ENCODE measurements around the gene NOC4L. TPM values are rescaled to one million over a fixed set of nuclear protein-coding genes. Genes with fewer than 3 reads are reported as not detected.

NOC4L gene
- total RNA-seq, 1 experiment from 2014 or later = 29.8 TPM

DNA sequence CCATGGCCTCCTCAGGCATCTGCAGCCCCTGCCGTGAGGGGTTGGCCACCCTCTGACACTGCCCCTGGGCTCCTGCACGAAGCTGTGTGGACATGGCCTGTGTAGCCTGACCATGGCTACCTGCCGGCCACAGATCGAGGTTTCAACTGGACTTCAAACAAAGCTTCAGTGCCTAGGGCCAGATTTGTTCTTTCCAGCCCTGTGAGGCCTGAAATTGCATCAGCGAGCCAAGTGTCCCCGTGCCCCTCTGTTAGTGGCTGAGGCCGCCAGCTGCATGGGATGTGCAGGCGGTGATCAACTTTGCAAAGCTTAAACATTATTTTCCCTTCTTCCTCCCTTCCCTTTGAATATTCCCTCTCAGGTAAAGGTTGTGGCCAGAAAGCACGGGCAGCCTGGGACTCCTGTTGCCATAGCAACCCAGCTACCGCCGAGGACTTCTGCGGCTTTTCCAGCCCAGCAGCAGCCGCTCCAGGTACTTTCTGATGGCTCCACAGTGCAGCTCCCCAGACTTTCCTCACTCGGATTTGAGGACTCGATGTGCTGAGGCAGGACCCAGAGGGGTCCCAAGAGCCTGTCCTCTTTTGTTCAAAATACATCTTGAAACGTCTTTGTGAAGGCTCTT lies 35.9 kb upstream of the NOC4L start:
- peaks cover 8% of the 10 kb centered on the region for H3K36me3 ChIP-seq (ENCODE audit: control insufficient read depth, insufficient read depth, low read length)
- POLR2A ChIA-PET = no interaction called here
- CTCF ChIA-PET = no interaction called here
- H3K9me3 ChIP-seq (ENCODE audit: control insufficient read depth, insufficient read depth, low read depth, low read length) = no peaks in the 10 kb centered on the region
- no peak overlapping the region for H3K27ac ChIP-seq (ENCODE audit: low read length)
- no TSS peak for BruUV-seq (replicated peaks)
- TF ChIP-seq TCF7L2 (IDR thresholded peaks at IDR 0.05; ENCODE audit: low read depth, low read length) (no peak), CTCF (IDR thresholded peaks at IDR 0.05) (no peak), POLR2AphosphoS5 (IDR thresholded peaks at IDR 0.05; ENCODE audit: low read depth, low read length) (no peak), SIN3A (IDR thresholded peaks at IDR 0.05; ENCODE audit: borderline replicate concordance, insufficient read depth, low read depth, low read length) (no peak)
- TF ChIP-seq, protein P1, sequence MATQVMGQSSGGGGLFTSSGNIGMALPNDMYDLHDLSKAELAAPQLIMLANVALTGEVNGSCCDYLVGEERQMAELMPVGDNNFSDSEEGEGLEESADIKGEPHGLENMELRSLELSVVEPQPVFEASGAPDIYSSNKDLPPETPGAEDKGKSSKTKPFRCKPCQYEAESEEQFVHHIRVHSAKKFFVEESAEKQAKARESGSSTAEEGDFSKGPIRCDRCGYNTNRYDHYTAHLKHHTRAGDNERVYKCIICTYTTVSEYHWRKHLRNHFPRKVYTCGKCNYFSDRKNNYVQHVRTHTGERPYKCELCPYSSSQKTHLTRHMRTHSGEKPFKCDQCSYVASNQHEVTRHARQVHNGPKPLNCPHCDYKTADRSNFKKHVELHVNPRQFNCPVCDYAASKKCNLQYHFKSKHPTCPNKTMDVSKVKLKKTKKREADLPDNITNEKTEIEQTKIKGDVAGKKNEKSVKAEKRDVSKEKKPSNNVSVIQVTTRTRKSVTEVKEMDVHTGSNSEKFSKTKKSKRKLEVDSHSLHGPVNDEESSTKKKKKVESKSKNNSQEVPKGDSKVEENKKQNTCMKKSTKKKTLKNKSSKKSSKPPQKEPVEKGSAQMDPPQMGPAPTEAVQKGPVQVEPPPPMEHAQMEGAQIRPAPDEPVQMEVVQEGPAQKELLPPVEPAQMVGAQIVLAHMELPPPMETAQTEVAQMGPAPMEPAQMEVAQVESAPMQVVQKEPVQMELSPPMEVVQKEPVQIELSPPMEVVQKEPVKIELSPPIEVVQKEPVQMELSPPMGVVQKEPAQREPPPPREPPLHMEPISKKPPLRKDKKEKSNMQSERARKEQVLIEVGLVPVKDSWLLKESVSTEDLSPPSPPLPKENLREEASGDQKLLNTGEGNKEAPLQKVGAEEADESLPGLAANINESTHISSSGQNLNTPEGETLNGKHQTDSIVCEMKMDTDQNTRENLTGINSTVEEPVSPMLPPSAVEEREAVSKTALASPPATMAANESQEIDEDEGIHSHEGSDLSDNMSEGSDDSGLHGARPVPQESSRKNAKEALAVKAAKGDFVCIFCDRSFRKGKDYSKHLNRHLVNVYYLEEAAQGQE (IDR thresholded peaks at IDR 0.05; ENCODE audit: insufficient read depth in 1 of 2, low read depth in 2 of 2, low read length in 1 of 2) = no peak
- intact Hi-C loops (cut with micrococcal nuclease; ENCODE audit: unreplicated experiment) = no loop called here
- in situ Hi-C loops (cut with HindIII; ENCODE audit: low pct_unique_long_range_greater_than_20kb, low sequenced_read_pairs) = no loop called here
- no peaks in the 10 kb centered on the region for H3K27me3 ChIP-seq (ENCODE audit: control insufficient read depth, insufficient read depth, low read length)
- no peak for ATAC-seq
- H3K4me3 ChIP-seq (ENCODE audit: low read depth in 2 of 2, low read length in 2 of 2) = no peak overlapping the region
- DNase-seq (ENCODE audit: low read depth, low spot score) = no peak
- H3K4me1 ChIP-seq (ENCODE audit: control insufficient read depth, insufficient read depth, low read length) = no peaks in the 10 kb centered on the region

DNA sequence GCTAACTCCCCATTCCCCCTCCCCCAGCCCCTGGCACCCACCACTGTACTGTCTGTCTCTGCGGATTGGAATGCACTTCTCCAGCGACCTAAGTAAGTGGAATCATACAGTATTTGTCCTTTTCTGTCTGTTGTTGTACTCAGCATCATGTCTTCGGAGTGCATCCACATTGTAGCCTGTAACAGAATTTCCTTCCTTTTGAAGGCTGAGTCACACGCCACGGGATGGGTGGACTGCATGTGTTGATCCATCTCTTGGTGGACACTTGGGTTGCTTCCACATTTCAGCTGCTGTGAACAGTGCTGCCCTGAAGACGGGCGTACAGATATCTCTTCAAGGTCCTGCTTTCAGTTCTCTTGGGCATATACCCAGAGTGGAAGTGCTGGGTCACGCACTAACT lies 34.5 kb upstream of the NOC4L start:
- ChIA-PET POLR2A (no interaction called here), CTCF (no interaction called here)
- peaks cover 11% of the 10 kb centered on the region for H3K36me3 ChIP-seq (ENCODE audit: control insufficient read depth, insufficient read depth, low read length)
- intact Hi-C loops (cut with micrococcal nuclease; ENCODE audit: unreplicated experiment) (no loop called here), in situ Hi-C loops (cut with HindIII; ENCODE audit: low pct_unique_long_range_greater_than_20kb, low sequenced_read_pairs) (no loop called here)
- TF ChIP-seq CTCF (IDR thresholded peaks at IDR 0.05) (no peak), POLR2AphosphoS5 (IDR thresholded peaks at IDR 0.05; ENCODE audit: low read depth, low read length) (no peak), SIN3A (IDR thresholded peaks at IDR 0.05; ENCODE audit: borderline replicate concordance, insufficient read depth, low read depth, low read length) (no peak), TCF7L2 (IDR thresholded peaks at IDR 0.05; ENCODE audit: low read depth, low read length) (no peak)
- TF ChIP-seq, protein P1 (IDR thresholded peaks at IDR 0.05; ENCODE audit: insufficient read depth in 1 of 2, low read depth in 2 of 2, low read length in 1 of 2) = no peak
- no peaks in the 10 kb centered on the region for H3K4me1 ChIP-seq (ENCODE audit: control insufficient read depth, insufficient read depth, low read length)
- no TSS peak for BruUV-seq (replicated peaks)
- no peak overlapping the region for H3K4me3 ChIP-seq (ENCODE audit: low read depth in 2 of 2, low read length in 2 of 2)
- no peaks in the 10 kb centered on the region for H3K27me3 ChIP-seq (ENCODE audit: control insufficient read depth, insufficient read depth, low read length)
- no peaks in the 10 kb centered on the region for H3K9me3 ChIP-seq (ENCODE audit: control insufficient read depth, insufficient read depth, low read depth, low read length)
- DNase-seq (ENCODE audit: low read depth, low spot score) (no peak), ATAC-seq (no peak)
- H3K27ac ChIP-seq (ENCODE audit: low read length) = no peak overlapping the region
